Tibial nerve (tissue), 4 donors: ENCODE data around the gene MYO1G. TPM values are rescaled to one million over a fixed set of nuclear protein-coding genes. Genes with fewer than 3 reads are reported as not detected.
"Not testable (repeated sequence)": the region's sequence is repeated elsewhere in the genome, so short reads cannot be mapped to it uniquely, and the experiment has no call there.

Source experiments
- DNase-seq, 2 donors: peaks; one replicate each; pipeline ENCODE4 v3.0.0-alpha.2; 2019; ENCODE audit warnings: low spot score in 2 of 2
- H3K27ac ChIP-seq, 4 donors: fragments of 200-600 bp; sonication (generic) in 3 of 4; one replicate each; pipeline ENCODE4 v1.5.1; 2017 to 2019; ENCODE audit warnings: mild to moderate bottlenecking in 1 of 4
- H3K27me3 ChIP-seq, 2 donors: fragments of 200-600 bp; sonication (generic) in 1 of 2; one replicate each; pipeline versions ENCODE4 v1.5.1 to v1.6.0; 2017 to 2019
- H3K36me3 ChIP-seq, 3 donors: fragments of 200-600 bp; sonication (generic); one replicate each; pipeline ENCODE4 v1.5.1; 2018 to 2019
- H3K4me1 ChIP-seq, 4 donors: fragments of 200-600 bp; sonication (generic) in 3 of 4; one replicate each; pipeline ENCODE4 v1.5.1; 2017 to 2019
- H3K4me3 ChIP-seq, 4 donors: fragments of 200-600 bp; sonication (generic) in 3 of 4; one replicate each; pipeline ENCODE4 v1.5.1; 2017 to 2019; ENCODE audit warnings: mild to moderate bottlenecking in 1 of 4, moderate library complexity in 1 of 4
- H3K9me3 ChIP-seq, 4 donors: fragments of 200-600 bp; sonication (generic) in 3 of 4; one replicate each; pipeline ENCODE4 v1.5.1; 2017 to 2019
- CTCF ChIP-seq, 5 experiments: fragments of 200-600 bp in 3 of 5; fragments of 450-650 bp in 2 of 5; sonication (generic) in 3 of 5; IDR thresholded peaks; one replicate each; pipeline ENCODE4 v1.5.1; 2016 to 2019; ENCODE audit warnings: antibody characterized with exemption in 5 of 5, mild to moderate bottlenecking in 3 of 5, moderate library complexity in 2 of 5
- EP300 ChIP-seq, 2 donors: sonication (generic); formaldehyde crosslinking; IDR thresholded peaks; one replicate each; pipeline ENCODE4 v1.6.1; 2017; ENCODE audit warnings: antibody characterized with exemption in 2 of 2, mild to moderate bottlenecking in 1 of 2
- POLR2A ChIP-seq, 2 donors: fragments of 450-650 bp; IDR thresholded peaks; one replicate each; pipeline ENCODE4 v1.6.1; 2017; ENCODE audit warnings: antibody characterized with exemption in 2 of 2, mild to moderate bottlenecking in 2 of 2, moderate library complexity in 2 of 2
- WGBS, 2 donors: methylation state at CpG; one replicate each; pipeline ENCODE4 v1.1.5; 2018; 5-methylcytosine and 5-hydroxymethylcytosine counted together
- total RNA-seq, 4 donors: library from RNA; depleted of rRNA; stranded (reverse); fragments of >200 nt; gene quantifications; one replicate each; pipeline ENCODE4 v1.1.0, GENCODE V29; 2016

Gene MYO1G
- total RNA-seq, 4 donors from 2014 or later: 0.84 to 10.5 (median 3.3) TPM

GRCh38 chr7:44998153-44998871, 19.5 kb upstream of the MYO1G start:
- Histone ChIP-seq H3K4me1 (peaks cover 0 to 33% (median 15%) of the 10 kb centered on the region in 4 donors), H3K27ac (peak overlapping the region; percentile 74 to 93 (median 81)), H3K4me3 (peak overlapping the region in 3 of 4 donors; percentile 40 to 91 (median 55)), H3K9me3 (no peaks in the 10 kb centered on the region), H3K27me3 (no peaks in the 10 kb centered on the region), H3K36me3 (no peaks in the 10 kb centered on the region)
- DNase-seq: no peak
- WGBS, 2 donors: 75 to 76% methylated on average over 4 of the region's 4 CpGs
- TF ChIP-seq CTCF (IDR thresholded peaks at IDR 0.05) (no peak), EP300 (IDR thresholded peaks at IDR 0.05) (no peak), POLR2A (IDR thresholded peaks at IDR 0.05) (no peak)

DNA sequence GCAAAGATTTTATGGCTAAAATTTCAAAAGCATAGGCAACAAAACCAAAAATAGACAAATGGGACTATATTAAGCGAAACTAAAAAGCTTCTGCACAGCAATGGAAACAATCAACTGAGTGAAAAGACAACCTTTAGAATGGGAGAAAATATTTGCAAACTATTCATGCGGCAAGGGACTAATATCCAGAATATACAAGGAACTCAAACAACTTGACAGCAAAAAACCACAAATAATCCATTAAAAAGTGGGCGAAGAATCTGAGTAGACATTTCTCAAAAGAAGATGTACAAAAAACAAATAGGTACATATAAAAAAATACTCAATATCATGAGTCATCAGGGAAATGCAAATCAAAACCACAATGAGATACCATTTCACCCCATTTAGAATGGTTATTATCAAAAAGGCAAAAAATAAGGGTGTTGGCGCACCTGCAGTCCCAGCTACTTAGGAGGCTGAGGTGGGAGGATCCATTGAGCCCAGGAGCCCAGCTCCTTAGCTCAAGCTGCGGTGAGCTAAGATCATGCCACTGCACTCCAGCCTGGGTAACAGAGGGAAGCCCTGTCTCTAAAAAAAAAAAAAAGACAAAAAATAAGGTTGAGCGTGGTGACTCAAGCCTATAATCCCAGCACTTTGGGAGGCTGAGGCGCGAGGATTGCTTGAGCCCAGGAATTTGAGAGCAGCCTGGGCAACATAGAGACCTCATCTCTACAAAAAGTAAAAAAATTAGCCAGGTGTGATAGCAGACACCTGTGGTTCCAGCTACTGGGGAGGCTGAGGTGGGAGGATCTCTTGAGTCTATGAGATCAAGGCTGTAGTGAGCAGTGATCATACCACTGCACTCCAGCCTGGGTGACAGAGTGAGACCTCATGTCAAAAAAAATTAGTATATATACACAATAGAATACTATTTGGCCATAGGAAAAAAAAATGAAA, 17.0 kb upstream of the MYO1G start:
- H3K9me3 ChIP-seq: no peaks in the 10 kb centered on the region
- no peak for DNase-seq
- no peak overlapping the region for H3K4me3 ChIP-seq
- H3K27me3 ChIP-seq: no peaks in the 10 kb centered on the region
- 91 to 93% methylated on average over 8 of the region's 8 CpGs for WGBS, 2 donors
- TF ChIP-seq CTCF (IDR thresholded peaks at IDR 0.05) (no peak), POLR2A (IDR thresholded peaks at IDR 0.05) (no peak), EP300 (IDR thresholded peaks at IDR 0.05) (no peak)
- H3K27ac ChIP-seq: no peak overlapping the region
- H3K36me3 ChIP-seq: no peaks in the 10 kb centered on the region
- peaks cover 0 to 13% (median 4%) of the 10 kb centered on the region in 4 donors for H3K4me1 ChIP-seq

- H3K9me3 ChIP-seq: no peaks in the 10 kb centered on the region
- no peak overlapping the region for H3K4me3 ChIP-seq
- no peak for TF ChIP-seq POLR2A (IDR thresholded peaks at IDR 0.05)
- TF ChIP-seq EP300 (IDR thresholded peaks at IDR 0.05): no peak
- no peak for TF ChIP-seq CTCF (IDR thresholded peaks at IDR 0.05)
- DNase-seq: no peak
- 81% methylated on average over 5 of the region's 5 CpGs for WGBS, 2 donors
- peaks cover 0 to 19% (median 6%) of the 10 kb centered on the region in 4 donors for H3K4me1 ChIP-seq
- no peaks in the 10 kb centered on the region for H3K36me3 ChIP-seq
- no peaks in the 10 kb centered on the region for H3K27me3 ChIP-seq
- no peak overlapping the region for H3K27ac ChIP-seq
Observed at GRCh38 chr7:44994877-44995554, 16.2 kb upstream of the MYO1G start.

DNA sequence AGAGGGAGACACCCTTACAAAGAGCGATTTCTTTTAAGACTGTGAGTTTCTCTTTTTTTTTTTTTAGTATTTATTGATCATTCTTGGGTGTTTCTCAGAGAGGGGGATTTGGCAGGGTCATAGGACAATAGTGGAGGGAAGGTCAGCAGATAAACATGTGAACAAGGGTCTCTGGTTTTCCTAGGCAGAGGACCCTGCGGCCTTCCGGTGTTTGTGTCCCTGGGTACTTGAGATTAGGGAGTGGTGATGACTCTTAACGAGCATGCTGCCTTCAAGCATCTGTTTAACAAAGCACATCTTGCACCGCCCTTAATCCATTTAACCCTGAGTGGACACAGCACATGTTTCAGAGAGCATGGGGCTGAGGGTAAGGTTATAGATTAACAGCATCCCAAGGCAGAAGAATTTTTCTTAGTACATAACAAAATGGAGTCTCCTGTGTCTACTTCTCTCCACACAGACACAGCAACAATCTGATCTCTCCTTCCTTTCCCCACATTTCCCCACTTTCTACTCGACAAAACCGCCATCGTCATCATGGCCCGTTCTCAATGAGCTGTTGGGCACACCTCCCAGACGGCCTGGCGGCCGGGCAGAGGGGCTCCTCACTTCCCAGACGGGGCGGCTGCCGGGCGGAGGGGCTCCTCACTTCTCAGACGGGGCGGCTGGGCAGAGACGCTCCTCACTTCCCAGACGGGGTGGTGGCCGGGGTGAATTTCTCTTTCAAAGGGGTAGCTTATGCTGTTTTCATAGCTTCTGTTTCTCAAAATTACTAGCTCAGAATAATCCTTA, 13.4 kb upstream of the MYO1G start:
- 78 to 83% methylated on average over 18 to 21 of the region's 21 CpGs for WGBS, 2 donors
- H3K9me3 ChIP-seq, H3K36me3 ChIP-seq, H3K4me3 ChIP-seq, DNase-seq, H3K27ac ChIP-seq, H3K27me3 ChIP-seq: not testable (repeated sequence)
- H3K4me1 ChIP-seq: peaks cover 0 to 19% (median 6%) of the 10 kb centered on the region in 4 donors
